ENCODE measurements around the gene BBS9.

DNA sequence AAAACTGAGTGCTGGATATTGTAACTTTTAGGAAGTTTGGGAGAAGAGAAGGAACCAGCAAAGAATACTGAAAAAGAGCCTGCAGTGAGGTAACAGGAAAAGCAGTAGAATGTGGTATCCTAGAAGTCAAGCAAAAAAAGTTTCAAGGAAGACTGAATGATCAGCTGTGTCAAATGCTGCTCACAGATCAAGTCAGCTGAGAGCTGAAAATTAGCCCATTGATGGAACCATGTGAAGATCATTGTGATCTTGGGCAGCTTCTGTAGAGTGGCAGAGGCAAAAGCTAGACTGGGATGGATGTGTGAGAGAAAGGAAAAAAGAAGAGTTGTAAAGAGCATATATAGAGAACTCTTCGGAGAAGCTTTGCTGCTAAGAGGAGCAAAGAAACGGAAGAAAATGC, 460.5 kb downstream of the BBS9 start:
- TF ChIP-seq, protein P1, sequence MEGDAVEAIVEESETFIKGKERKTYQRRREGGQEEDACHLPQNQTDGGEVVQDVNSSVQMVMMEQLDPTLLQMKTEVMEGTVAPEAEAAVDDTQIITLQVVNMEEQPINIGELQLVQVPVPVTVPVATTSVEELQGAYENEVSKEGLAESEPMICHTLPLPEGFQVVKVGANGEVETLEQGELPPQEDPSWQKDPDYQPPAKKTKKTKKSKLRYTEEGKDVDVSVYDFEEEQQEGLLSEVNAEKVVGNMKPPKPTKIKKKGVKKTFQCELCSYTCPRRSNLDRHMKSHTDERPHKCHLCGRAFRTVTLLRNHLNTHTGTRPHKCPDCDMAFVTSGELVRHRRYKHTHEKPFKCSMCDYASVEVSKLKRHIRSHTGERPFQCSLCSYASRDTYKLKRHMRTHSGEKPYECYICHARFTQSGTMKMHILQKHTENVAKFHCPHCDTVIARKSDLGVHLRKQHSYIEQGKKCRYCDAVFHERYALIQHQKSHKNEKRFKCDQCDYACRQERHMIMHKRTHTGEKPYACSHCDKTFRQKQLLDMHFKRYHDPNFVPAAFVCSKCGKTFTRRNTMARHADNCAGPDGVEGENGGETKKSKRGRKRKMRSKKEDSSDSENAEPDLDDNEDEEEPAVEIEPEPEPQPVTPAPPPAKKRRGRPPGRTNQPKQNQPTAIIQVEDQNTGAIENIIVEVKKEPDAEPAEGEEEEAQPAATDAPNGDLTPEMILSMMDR (IDR thresholded peaks at IDR 0.05; ENCODE audit: low read depth, low read length): no peak
- no peak for TF ChIP-seq EZH2phosphoT487 (IDR thresholded peaks at IDR 0.05; ENCODE audit: low read depth)

Measured in OCI-LY3 (cell line).